GM19035 (cell line): Measurements from ENCODE around the gene TSPO.
A peak's percentile ranks its signal among the peaks of the same experiment; 100 is the strongest.
"Not testable (repeated sequence)": the region's sequence is repeated elsewhere in the genome, so short reads cannot be mapped to it uniquely, and the experiment has no call there.

Experiments
- ATAC-seq: cut with Tn5 transposase; IDR thresholded peaks from one replicate; pipeline ENCODE4 v1.9.1; 2021; ENCODE audit not compliant: unreplicated experiment

The TSPO gene

GRCh38 chr22:43129426-43130425 is 21.6 kb upstream of the TSPO start:
- no peak for ATAC-seq

GRCh38 chr22:43131773-43132501 is 19.4 kb upstream of the TSPO start:
- ATAC-seq = no peak

GRCh38 chr22:43133401-43133800 is 18.0 kb upstream of the TSPO start:
- no peak for ATAC-seq

GRCh38 chr22:43134553-43134952 is 16.8 kb upstream of the TSPO start:
- ATAC-seq = no peak

- no peak for ATAC-seq
Measured at GRCh38 chr22:43135565-43135964, 15.8 kb upstream of the TSPO start.

- ATAC-seq = no peak
Measured at GRCh38 chr22:43136255-43136654, 15.1 kb upstream of the TSPO start.

GRCh38 chr22:43136801-43137200 is 14.6 kb upstream of the TSPO start:
- no peak for ATAC-seq

- ATAC-seq = peak; percentile 77
Measured at GRCh38 chr22:43142880-43143562, 8.3 kb upstream of the TSPO start, which contains the start of gene MCAT. TSS of gene MCAT (minus strand) at chr22:43143398. CDS start at chr22:43143348, 50 bp downstream.

- no peak for ATAC-seq
Measured at GRCh38 chr22:43144949-43145348, 6.4 kb upstream of the TSPO start.

GRCh38 chr22:43145371-43145770 is 6.0 kb upstream of the TSPO start:
- not testable (repeated sequence) for ATAC-seq

- ATAC-seq = not testable (repeated sequence)
Measured at GRCh38 chr22:43146332-43146731, 5.0 kb upstream of the TSPO start.

GRCh38 chr22:43147821-43148220 is 3.5 kb upstream of the TSPO start:
- no peak for ATAC-seq

GRCh38 chr22:43148581-43148980 is 2.8 kb upstream of the TSPO start:
- ATAC-seq = no peak

- ATAC-seq = no peak
Measured at GRCh38 chr22:43150731-43151206, 590 bp upstream of the TSPO start.

- ATAC-seq = no peak
Measured at GRCh38 chr22:43152003-43152356, 621 bp downstream of the TSPO start.

- no peak for ATAC-seq
Measured at GRCh38 chr22:43152357-43153071, 1.2 kb downstream of the TSPO start.

GRCh38 chr22:43153899-43154298 is 2.5 kb downstream of the TSPO start:
- no peak for ATAC-seq

GRCh38 chr22:43154887-43155536 is 3.7 kb downstream of the TSPO start:
- no peak for ATAC-seq

GRCh38 chr22:43155789-43156188 is 4.4 kb downstream of the TSPO start:
- ATAC-seq = no peak

GRCh38 chr22:43156413-43156812 is 5.1 kb downstream of the TSPO start:
- ATAC-seq = no peak
